GM19397 (cell line): ENCODE data around the gene FAM217A.
"Not testable (repeated sequence)": the region's sequence is repeated elsewhere in the genome, so short reads cannot be mapped to it uniquely, and the experiment has no call there.

Experiments
- ATAC-seq: cut with Tn5 transposase; IDR thresholded peaks from one replicate; pipeline ENCODE4 v1.9.1; 2021; ENCODE audit warnings: mild to moderate bottlenecking, moderate library complexity; ENCODE audit not compliant: unreplicated experiment

The FAM217A gene

GRCh38 chr6:4078691-4079471 lies at the start of gene FAM217A:
Gene FAM217A, minus strand, starts transcription at chr6:4079137. Its CDS starts 1,723 bp downstream, at chr6:4077414.
- ATAC-seq, result no peak

GRCh38 chr6:4128072-4128471 lies 49.1 kb upstream of the FAM217A start:
- no peak for ATAC-seq

DNA sequence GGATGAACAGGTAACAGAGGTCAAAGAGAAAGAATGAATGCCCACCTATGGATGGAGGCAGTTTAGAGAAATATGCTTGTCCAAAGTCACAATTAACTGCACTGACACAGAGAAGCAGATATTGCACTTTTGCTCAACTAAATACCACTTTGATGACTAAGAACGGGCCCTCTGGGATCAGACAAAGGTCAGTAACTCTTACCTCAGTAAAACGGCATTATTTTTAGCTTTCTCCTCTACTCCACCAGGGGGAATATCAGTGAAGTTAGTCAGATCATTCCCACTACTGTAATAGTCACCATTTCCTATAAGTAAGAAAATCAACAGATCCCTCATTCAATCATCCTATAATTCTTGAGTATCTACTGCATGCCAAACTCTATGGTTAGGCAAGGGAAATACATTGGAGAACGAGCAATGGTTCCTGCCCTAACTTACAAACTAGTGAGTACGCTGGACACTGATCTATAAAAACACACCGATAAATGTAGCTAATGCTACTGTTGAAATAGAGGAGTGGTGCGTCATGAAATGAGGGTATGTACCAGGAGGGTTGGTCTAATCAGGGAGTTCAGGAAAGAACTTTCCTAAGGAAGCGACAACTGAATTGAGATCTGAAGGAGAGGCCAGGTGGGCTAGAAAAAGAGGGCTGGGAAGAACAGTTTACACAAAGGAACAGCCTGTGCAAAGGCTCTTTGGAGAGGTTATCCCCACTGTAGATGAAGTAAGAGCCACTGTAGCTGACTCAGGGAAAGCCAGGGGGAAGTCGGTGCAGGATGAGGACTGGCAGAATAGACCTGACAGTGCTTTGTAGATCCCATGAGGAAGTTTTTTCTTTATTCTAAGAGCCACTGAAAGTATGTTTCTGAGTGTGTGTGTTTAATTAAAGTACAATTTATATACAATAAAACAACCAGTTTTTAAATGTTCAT lies 47.3 kb upstream of the FAM217A start:
- no peak for ATAC-seq

GRCh38 chr6:4125500-4125899 lies 46.6 kb upstream of the FAM217A start:
- no peak for ATAC-seq

GRCh38 chr6:4124351-4124750 lies 45.4 kb upstream of the FAM217A start:
- no peak for ATAC-seq

DNA sequence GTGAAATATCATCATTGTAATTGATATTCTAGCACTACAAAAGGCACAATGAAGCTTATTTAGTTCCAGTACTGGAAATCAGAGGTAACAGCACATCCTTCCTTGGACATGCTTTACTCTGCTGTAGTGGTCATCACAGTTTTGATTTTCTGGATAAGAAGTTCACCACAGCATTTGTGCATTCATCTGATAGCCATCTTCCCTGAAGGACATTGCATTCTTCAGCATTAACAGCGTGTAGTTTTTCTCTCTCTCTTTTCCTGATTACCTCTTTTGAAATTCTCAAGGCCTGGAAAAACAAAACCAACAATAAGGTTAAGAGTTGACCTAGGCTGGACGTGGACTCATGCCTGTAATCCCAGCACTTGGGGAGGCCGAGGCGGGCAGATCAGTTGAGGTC lies 36.8 kb upstream of the FAM217A start:
- ATAC-seq, result no peak

DNA sequence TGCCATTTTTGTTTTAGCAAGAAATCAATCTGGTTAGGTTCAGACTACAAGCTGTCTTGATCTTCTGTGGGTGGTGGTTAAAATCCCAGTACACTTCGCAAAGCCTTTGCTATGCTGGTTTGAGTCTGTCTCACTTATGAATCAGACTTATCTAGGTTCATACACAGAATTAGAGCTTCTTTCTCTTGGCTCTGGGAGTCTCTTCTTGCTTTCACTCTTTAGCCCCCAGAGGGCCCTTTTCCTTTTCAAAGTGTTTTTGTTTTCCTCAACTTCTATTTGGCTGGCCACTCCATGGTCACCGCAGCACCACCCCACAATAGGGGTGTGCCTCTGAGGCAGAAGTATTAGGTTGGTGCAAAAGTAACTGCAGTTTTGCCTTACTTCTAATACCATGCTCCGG lies 35.2 kb upstream of the FAM217A start:
- ATAC-seq, result no peak

DNA sequence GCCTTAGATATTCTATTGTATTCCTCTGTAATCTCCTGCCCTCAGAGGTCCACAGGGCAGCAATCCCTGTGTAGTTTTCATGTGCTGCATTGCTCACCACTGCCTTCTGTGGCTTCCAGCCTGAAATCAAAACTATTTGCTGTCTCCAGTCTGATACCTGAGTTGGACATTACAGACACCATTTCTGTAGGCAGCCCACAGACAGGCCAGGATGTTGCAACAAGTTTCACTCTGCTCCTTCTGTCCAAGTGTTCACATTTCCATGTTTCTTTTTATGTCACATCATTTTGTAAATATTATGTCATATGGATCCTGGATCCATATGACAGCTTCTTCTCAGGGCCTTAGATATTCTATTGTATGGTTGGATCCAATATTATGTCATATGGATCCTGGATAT lies 34.7 kb upstream of the FAM217A start:
- no peak for ATAC-seq

GRCh38 chr6:4112366-4112765 lies 33.4 kb upstream of the FAM217A start:
- no peak for ATAC-seq

DNA sequence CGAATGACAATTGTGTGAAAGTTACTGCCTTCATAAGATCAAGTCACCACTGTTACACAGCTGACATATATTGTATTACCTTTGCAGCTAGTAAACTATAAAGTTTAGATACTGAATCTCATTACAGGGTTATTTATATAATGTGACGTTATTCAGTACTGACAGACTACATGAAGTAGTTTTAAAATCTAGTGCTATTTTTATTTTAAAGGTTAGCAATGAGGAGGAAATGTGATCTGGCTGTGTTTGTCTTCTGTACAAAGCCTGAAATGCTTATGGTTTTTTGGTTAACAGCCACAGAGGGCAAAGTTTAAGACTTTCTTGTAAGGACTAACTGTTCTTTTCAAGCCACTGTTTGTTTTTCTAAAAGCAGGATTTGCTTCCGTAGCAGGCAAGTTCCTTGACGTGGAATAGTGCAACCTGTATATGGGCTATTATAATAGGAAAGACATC lies 30.5 kb upstream of the FAM217A start:
- not testable (repeated sequence) for ATAC-seq

DNA sequence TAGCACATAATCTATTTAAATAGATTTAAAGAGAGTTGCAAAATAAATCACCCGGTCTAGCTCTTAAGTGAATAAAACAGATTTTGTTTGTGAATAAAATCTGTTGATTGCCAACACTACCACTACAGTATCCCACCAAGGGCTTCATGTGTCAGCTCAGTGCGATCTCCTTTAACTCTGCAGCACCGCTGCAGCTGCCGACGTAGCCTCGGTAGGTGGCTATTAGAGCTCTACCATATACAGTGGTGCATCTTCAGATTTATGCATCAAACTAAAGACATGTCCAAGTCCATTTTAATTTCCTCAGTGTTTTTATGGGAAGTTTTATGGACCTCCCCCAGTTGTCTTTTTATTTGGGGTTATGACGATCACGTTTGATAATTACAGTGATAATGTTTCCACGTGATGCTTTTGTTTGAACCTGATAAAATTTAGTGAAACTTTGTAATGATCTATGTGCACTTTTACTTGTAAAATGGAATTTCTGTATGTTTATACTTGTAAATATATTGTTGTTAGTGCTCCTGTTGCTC lies 29.7 kb upstream of the FAM217A start:
- ATAC-seq, result no peak

GRCh38 chr6:4107873-4108272 lies 28.9 kb upstream of the FAM217A start:
- ATAC-seq, result no peak

DNA sequence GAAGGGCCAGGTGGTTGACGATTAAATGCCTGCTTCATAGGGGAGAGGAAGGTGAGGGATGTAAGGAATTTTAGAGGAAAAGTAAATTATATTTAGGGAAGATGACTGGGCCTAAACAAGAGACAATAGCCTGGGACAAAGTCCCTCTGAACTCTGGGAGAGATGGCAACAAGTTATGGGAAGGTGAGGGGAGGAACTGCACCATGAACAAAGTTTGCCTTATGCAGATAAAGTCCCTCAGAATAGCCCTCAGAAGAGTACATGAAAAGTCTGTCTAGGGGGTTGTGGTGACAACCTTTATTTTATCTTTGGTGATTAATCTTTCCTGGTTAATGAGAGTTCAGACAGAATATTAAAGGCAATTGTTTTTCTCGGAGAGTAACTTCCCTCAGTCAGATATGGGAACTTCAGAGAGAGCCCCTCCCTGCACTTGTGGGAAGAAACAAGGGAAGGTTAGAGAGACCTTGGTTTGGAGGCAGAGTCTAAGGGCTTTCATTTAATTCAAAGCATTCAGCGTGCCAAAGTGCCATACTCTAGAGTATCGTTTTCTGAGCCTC lies 27.1 kb upstream of the FAM217A start:
- no peak for ATAC-seq

GRCh38 chr6:4103929-4104328 lies 25.0 kb upstream of the FAM217A start:
- no peak for ATAC-seq

- ATAC-seq, result no peak
Measured at GRCh38 chr6:4102687-4103244, 23.8 kb upstream of the FAM217A start.

DNA sequence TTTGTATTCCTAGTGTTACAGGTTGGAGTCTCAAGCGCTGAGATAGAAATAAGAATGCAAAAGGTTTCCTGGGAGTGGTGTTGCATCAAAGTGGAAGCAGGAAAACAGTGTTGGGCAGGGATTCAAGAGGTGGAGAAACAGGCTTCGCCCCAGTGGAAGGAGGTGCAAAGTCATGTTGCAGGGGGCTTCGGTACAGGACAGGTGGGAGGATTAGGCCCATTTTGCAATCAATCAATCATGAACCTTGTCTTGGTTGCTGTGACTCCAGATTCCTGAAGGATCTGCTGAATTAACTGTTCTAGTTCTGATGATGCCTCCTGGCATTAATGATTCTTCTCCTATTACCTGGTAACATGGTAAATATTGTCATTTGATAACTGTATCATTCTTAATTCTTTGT lies 22.4 kb upstream of the FAM217A start:
- no peak for ATAC-seq

DNA sequence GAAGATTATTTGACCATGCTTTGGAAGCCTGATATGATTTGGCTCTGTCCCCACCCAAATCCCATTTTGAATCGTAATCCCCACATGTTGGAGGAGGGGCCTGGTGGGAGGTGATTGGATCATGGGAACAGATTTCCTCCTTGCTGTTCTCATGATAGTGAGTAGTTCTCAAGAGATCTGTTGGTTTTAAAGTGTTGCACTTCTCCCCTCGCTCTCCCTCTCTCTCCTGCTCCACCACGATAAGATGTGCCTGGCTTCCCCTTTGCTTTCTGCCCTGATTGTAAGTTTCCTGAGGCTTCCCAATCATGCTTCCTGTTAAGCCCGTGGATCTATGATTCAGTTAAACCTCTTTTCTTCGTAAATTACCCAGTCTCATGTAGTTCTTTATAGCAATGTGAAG lies 21.7 kb upstream of the FAM217A start:
- no peak for ATAC-seq

GRCh38 chr6:4093288-4093687 lies 14.4 kb upstream of the FAM217A start:
- ATAC-seq, result no peak

GRCh38 chr6:4091941-4092340 lies 13.0 kb upstream of the FAM217A start:
- ATAC-seq, result no peak

DNA sequence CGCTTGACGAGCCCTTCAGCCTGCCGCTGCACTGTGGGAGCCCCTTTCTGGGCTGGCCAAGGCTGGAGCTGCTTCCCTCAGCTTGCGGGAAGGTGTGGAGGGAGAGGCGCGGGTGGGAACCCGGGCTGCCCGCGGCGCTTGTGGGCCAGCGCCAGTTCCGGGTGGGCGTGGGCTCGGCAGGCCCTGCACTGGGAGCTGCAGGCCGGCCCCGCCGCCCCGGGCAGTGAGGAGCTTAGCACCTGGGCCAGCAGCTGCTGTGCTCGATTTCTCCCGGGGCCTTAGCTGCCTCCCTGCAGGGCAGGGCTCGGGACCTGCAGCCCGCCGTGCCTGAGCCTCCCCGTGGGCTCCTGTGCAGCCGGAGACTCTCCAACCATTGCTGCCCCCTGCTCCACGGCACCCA lies 11.1 kb upstream of the FAM217A start:
- not testable (repeated sequence) for ATAC-seq

GRCh38 chr6:4088704-4089103 lies 9.8 kb upstream of the FAM217A start:
- ATAC-seq, result no peak
